ENCODE data around the gene LIPM.

GRCh38 chr10:88843171-88843570, 40.6 kb downstream of the LIPM start:
- no peak for TF ChIP-seq CTCF (optimal IDR thresholded peaks at IDR 0.05 in 1 of 3, IDR thresholded peaks at IDR 0.05 in 1 of 3, conservative IDR thresholded peaks at IDR 0.05 in 1 of 3; ENCODE audit: extremely low read depth in 1 of 3, insufficient read depth in 2 of 3, low read length in 3 of 3)
- no peak for TF ChIP-seq EZH2 (IDR thresholded peaks at IDR 0.05; ENCODE audit: low read length)

Measured in keratinocyte (primary cell).